ENCODE measurements around the gene TNFRSF14. TPM values are rescaled to one million over a fixed set of nuclear protein-coding genes. Genes with fewer than 3 reads are reported as not detected.

The TNFRSF14 gene
- total RNA-seq, 1 donor from 2014 or later = 152 TPM

DNA sequence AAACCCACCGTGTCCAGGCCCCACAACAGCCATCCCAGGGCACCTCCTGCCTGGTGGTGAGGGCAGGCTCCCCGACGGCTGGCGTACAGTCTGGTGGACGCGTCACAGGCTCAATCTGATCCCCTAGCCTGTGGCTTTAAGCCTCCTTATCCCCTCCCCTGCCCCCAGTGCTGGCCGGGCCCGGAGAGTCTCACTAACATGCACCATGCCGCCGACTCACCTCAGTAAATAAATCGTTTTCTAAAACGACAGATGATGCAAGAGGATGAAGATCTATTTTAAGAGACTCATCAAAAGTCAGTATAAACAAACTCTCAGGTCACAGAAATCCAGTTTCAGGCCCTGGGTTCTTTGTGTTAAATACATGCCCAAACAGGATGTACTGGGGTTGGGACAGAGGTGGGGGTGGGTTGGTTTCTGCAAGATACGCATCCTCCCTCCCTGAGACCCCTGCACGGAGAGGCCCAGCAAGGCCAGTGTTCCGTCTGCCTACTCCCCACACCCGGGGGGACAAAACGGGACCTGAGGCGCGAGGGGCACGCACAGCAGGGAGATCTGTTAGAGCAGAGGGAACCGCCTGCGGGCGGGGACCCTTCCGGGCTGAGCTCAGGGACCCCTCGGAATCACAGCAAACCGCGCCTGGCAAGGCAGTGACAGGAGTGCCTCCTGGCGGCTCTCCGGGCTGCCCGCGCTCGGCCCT is 32.8 kb upstream of the TNFRSF14 start:
- Histone ChIP-seq H3K27me3 (ENCODE audit: low read depth) (peaks cover 11% of the 10 kb centered on the region), H3K4me3 (peak overlapping the region; percentile 95), H3K9me3 (no peaks in the 10 kb centered on the region), H3K27ac (no peak overlapping the region), H3K4me1 (peaks cover 44% of the 10 kb centered on the region), H3K36me3 (peaks cover 37% of the 10 kb centered on the region)
- DNase-seq (no peak), ATAC-seq (no peak)
- intact Hi-C loops (cut with DNase I) = no loop called here
- TF ChIP-seq, protein P1, sequence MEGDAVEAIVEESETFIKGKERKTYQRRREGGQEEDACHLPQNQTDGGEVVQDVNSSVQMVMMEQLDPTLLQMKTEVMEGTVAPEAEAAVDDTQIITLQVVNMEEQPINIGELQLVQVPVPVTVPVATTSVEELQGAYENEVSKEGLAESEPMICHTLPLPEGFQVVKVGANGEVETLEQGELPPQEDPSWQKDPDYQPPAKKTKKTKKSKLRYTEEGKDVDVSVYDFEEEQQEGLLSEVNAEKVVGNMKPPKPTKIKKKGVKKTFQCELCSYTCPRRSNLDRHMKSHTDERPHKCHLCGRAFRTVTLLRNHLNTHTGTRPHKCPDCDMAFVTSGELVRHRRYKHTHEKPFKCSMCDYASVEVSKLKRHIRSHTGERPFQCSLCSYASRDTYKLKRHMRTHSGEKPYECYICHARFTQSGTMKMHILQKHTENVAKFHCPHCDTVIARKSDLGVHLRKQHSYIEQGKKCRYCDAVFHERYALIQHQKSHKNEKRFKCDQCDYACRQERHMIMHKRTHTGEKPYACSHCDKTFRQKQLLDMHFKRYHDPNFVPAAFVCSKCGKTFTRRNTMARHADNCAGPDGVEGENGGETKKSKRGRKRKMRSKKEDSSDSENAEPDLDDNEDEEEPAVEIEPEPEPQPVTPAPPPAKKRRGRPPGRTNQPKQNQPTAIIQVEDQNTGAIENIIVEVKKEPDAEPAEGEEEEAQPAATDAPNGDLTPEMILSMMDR (IDR thresholded peaks at IDR 0.05) = no peak

DNA sequence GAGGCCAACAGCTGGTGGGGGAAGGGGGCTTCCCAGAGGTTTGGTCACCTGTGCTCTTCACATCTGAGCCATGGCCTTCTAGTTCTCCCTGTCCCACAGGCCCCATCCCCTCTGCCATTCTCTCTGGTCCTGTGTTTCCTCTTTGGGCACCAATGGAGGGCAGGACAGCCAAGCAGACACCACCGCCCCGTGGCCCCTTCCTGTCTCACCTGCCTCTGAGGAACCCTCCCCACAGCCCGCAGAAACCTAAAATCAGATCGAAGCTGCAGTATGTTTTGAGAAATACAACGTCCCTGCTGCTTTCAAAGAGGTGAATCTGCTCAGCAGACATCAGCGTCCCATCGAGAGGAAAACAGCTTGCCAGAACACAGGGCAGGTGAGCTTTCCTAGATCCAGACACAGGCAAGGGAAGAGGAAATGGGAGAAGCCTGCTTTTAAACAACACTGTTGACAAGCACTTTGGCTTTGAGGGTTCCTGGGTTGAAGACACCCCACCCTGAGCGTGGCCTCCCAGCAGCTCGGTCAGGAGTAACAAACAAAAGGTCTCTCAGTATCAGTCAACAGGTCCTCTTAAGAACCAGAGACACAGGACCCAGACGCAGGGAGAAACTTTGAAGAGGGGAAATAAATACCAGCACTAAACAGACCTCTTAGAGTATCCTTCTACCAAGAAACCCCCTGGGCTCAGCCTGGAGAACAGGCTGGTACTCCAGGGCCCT is 32.1 kb upstream of the TNFRSF14 start:
- H3K4me1 ChIP-seq = peaks cover 51% of the 10 kb centered on the region
- ATAC-seq = no peak

DNA sequence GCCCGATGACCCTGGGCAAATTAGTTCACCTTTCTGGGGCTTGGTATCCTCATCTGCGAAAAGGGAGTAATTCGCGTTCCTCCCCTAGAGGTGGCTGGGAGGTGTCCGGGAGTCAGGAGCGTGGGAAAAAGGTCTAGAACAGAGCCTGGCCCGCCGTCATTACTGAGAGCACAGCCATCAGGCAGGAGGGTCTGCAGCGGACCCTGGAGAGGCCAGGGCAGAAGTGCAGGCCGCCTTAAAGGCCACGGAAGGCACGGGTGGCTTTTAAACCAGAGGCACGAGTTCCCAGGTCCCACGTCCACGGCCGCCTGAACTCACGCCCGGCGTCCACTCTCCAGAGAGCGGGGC is 30.6 kb upstream of the TNFRSF14 start:
- intact Hi-C loops (cut with DNase I) = no loop called here
- H3K9me3 ChIP-seq = no peaks in the 10 kb centered on the region
- peaks cover 27% of the 10 kb centered on the region for H3K27me3 ChIP-seq (ENCODE audit: low read depth)
- no peak for DNase-seq
- H3K4me1 ChIP-seq = peaks cover 62% of the 10 kb centered on the region
- peak overlapping the region; percentile 95 for H3K4me3 ChIP-seq
- H3K27ac ChIP-seq = peak overlapping the region; percentile 75
- TF ChIP-seq, protein P1 (IDR thresholded peaks at IDR 0.05) = no peak
- ATAC-seq = no peak
- peaks cover 15% of the 10 kb centered on the region for H3K36me3 ChIP-seq

More for the DNA sequence above, 32.1 kb upstream of the TNFRSF14 start:
- Histone ChIP-seq H3K36me3 (peaks cover 30% of the 10 kb centered on the region), H3K27me3 (ENCODE audit: low read depth) (peaks cover 16% of the 10 kb centered on the region), H3K27ac (no peak overlapping the region), H3K4me3 (peak overlapping the region; percentile 95), H3K9me3 (no peaks in the 10 kb centered on the region)
- DNase-seq = no peak
- intact Hi-C loops (cut with DNase I) = no loop called here
- TF ChIP-seq, protein P1 (IDR thresholded peaks at IDR 0.05) = no peak

DNA sequence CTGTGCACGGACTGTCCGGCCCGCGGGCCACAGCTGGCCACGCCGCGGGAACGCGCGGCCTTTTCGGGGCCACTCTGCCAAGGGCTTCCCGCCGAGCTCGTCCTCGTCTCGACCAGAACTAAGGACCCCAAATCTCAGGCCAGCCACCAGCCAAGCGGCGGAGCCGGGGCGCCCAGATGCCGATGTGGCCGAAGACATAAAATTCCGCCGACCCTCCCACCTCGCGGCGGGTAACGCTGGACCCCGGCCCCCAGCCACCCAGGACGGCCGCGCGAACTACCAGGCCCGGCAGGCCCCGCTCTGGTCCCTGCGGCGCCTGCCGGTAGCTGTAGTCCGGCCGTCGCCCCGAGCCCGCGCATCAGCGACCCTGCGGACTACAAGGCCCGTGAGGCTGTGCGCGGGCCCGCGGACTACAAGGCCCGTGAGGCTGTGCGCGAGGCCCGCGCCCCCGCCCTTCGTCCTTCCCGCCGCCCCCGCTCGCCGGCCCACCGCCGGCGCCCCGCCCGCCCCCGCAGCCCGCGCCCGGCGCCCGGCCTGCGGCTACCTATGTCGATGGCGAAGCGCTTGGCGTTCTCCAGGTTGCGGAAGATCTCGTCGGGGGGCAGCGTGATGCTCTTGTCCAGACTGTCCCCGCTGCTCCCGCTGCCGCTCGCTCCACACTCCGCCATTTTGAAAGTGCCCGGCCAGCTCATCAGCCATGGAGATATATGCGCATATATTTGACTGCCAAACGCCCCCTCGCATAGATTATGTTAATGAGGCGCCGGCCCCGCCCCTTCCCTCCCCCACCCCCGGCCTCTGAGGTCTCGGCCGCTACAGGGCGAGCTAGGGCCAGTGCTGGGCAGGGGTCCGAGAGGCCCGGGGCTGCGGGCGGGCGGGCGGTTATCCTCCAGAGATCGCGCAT is 30.0 kb upstream of the TNFRSF14 start, which contains the start of gene PANK4:
TSS of gene PANK4 (minus strand) at position 677 of the 904 bp plus-strand sequence. CDS start at position 668, 9 bp downstream.
- intact Hi-C loops (cut with DNase I) = no loop called here
- H3K9me3 ChIP-seq = no peaks in the 10 kb centered on the region
- ATAC-seq = peak; percentile 95

More for the DNA sequence above, 30.0 kb upstream of the TNFRSF14 start, which contains the start of gene PANK4:
- peaks cover 8% of the 10 kb centered on the region for H3K36me3 ChIP-seq
- TF ChIP-seq, protein P1 (IDR thresholded peaks at IDR 0.05) = no peak
- H3K4me1 ChIP-seq = peaks cover 69% of the 10 kb centered on the region
- H3K27ac ChIP-seq = peak within 1 kb of the TSS; percentile 75
- peaks cover 33% of the 10 kb centered on the region for H3K27me3 ChIP-seq (ENCODE audit: low read depth)
- H3K4me3 ChIP-seq = peak within 1 kb of the TSS; percentile 95
- peak; percentile 97 for DNase-seq

Measured in lower lobe of right lung (tissue), 2 donors.